Measurements from ENCODE around the gene ERBIN. TPM values are rescaled to one million over a fixed set of nuclear protein-coding genes. Genes with fewer than 3 reads are reported as not detected.

ERBIN gene
- polyA plus RNA-seq, 1 donor from 2014 or later = 28.4 TPM

GRCh38 chr5:65919773-65920172 lies 6.6 kb upstream of the ERBIN start:
- H3K36me3 ChIP-seq (ENCODE audit: insufficient read depth, low read length) = no peaks in the 10 kb centered on the region
- no peaks in the 10 kb centered on the region for H3K27me3 ChIP-seq (ENCODE audit: insufficient read depth, low read depth, low read length)
- no peaks in the 10 kb centered on the region for H3K9me3 ChIP-seq (ENCODE audit: low read length)
- no peak overlapping the region for H2AFZ ChIP-seq (ENCODE audit: low read depth, low read length)
- no peaks in the 10 kb centered on the region for H4K20me1 ChIP-seq (ENCODE audit: insufficient read depth)
- peaks cover 4% of the 10 kb centered on the region for H3F3A ChIP-seq (ENCODE audit: insufficient read depth, low read length, poor library complexity, severe bottlenecking)
- TF ChIP-seq MXI1 (conservative IDR thresholded peaks at IDR 0.05; ENCODE audit: poor library complexity, severe bottlenecking) = no peak
- no peak for TF ChIP-seq EP300 (conservative IDR thresholded peaks at IDR 0.05; ENCODE audit: poor library complexity, severe bottlenecking)
- no peak for TF ChIP-seq REST (IDR thresholded peaks at IDR 0.05; ENCODE audit: borderline replicate concordance)
- TF ChIP-seq EZH2 (IDR thresholded peaks at IDR 0.05; ENCODE audit: borderline replicate concordance, insufficient read depth, low read length, poor library complexity, severe bottlenecking) = no peak
- TF ChIP-seq POLR2AphosphoS5 (IDR thresholded peaks at IDR 0.05) = no peak
- TF ChIP-seq TAF1 (IDR thresholded peaks at IDR 0.05; ENCODE audit: low read depth) = no peak
- no peak for TF ChIP-seq CTCF (IDR thresholded peaks at IDR 0.05; ENCODE audit: poor library complexity, severe bottlenecking)
- TF ChIP-seq SMC3 (conservative IDR thresholded peaks at IDR 0.05; ENCODE audit: poor library complexity) = no peak
- TF ChIP-seq RAD21 (conservative IDR thresholded peaks at IDR 0.05) = no peak
- H3K9ac ChIP-seq (ENCODE audit: low read length) = no peak overlapping the region
- H3K4me2 ChIP-seq (ENCODE audit: low read length) = no peak overlapping the region
- H3K79me2 ChIP-seq (replicated peaks; ENCODE audit: insufficient read depth, low read length) = no peaks in the 10 kb centered on the region
- H3K27ac ChIP-seq (ENCODE audit: low read length) = no peak overlapping the region
- H3K9me2 ChIP-seq (ENCODE audit: insufficient read depth, low read length) = no peaks in the 10 kb centered on the region
- no peak overlapping the region for H3K4me3 ChIP-seq (ENCODE audit: low read length)

GRCh38 chr5:65923339-65923738 lies 3.0 kb upstream of the ERBIN start:
- no peak overlapping the region for H3K4me2 ChIP-seq (ENCODE audit: low read length)

More at GRCh38 chr5:65923339-65923738, 3.0 kb upstream of the ERBIN start:
- Histone ChIP-seq H3K9me2 (ENCODE audit: insufficient read depth, low read length) (no peaks in the 10 kb centered on the region), H4K20me1 (ENCODE audit: insufficient read depth) (peaks cover 6% of the 10 kb centered on the region), H3K27me3 (ENCODE audit: insufficient read depth, low read depth, low read length) (no peaks in the 10 kb centered on the region), H2AFZ (ENCODE audit: low read depth, low read length) (no peak overlapping the region), H3K9me3 (ENCODE audit: low read length) (no peaks in the 10 kb centered on the region), H3K4me3 (ENCODE audit: low read length) (no peak overlapping the region), H3K9ac (ENCODE audit: low read length) (no peak overlapping the region), H3K79me2 (replicated peaks; ENCODE audit: insufficient read depth, low read length) (peaks cover 19% of the 10 kb centered on the region), H3K27ac (ENCODE audit: low read length) (no peak overlapping the region), H3K36me3 (ENCODE audit: insufficient read depth, low read length) (no peaks in the 10 kb centered on the region), H3F3A (ENCODE audit: insufficient read depth, low read length, poor library complexity, severe bottlenecking) (peaks cover 6% of the 10 kb centered on the region)
- TF ChIP-seq EZH2 (IDR thresholded peaks at IDR 0.05; ENCODE audit: borderline replicate concordance, insufficient read depth, low read length, poor library complexity, severe bottlenecking) (no peak), SMC3 (conservative IDR thresholded peaks at IDR 0.05; ENCODE audit: poor library complexity) (no peak), RAD21 (conservative IDR thresholded peaks at IDR 0.05) (no peak)
